Right renal pelvis (tissue), 4 donors: ENCODE data around the gene IMPA2. TPM values are rescaled to one million over a fixed set of nuclear protein-coding genes. Genes with fewer than 3 reads are reported as not detected.
"Not testable (repeated sequence)": the region's sequence is repeated elsewhere in the genome, so short reads cannot be mapped to it uniquely, and the experiment has no call there.

ENCODE experiments used
- DNase-seq, 4 donors: peaks; one replicate each; pipeline ENCODE4 v3.0.0-alpha.2; 2013; ENCODE audit warnings: low read depth in 4 of 4, low spot score in 3 of 4, missing footprints in 1 of 4
- polyA plus RNA-seq, 4 donors: library from polyadenylated mRNA; unstranded; fragments of 120-200 nt; gene quantifications; one replicate each; pipeline ENCODE4 v1.2.1, GENCODE V29; 2013; ENCODE audit not compliant: insufficient read length in 4 of 4

IMPA2 gene
- polyA plus RNA-seq, result 100 to 1,000 TPM in 2 of 4 donors, 10 to 100 TPM in 2; 79.2 to 124 (median 94.7) TPM

DNA sequence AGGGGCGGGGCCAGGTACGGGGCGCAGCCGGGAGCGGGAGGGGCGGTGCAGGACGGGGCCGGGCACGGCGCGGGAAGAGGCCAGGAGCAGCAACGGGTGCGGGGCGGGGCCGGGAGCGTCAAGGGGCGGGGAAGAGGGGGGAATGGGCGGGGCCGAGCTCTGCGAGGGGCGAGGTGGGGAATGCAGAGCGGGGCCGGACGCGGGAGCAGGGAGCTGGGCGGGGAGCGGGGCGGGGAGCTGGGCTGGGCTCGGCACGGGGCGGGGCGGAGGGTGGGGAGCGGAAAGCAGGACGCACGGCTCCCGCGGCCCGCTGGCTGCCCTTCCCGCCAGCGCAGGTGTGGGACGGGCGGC lies at the start of gene IMPA2:
Gene IMPA2, plus strand, starts transcription at position 316 of the 351 bp plus-strand sequence. CDS start 163 bp downstream, outside the sequence.
- no peak for DNase-seq

- DNase-seq, result no peak
These were observed 48.9 kb upstream of the IMPA2 start for GRCh38 chr18:11932393-11932792.

GRCh38 chr18:11937874-11938478 lies 43.3 kb upstream of the IMPA2 start:
- DNase-seq, result peak in 3 of 4 donors; percentile 44 to 63 (median 56)

DNA sequence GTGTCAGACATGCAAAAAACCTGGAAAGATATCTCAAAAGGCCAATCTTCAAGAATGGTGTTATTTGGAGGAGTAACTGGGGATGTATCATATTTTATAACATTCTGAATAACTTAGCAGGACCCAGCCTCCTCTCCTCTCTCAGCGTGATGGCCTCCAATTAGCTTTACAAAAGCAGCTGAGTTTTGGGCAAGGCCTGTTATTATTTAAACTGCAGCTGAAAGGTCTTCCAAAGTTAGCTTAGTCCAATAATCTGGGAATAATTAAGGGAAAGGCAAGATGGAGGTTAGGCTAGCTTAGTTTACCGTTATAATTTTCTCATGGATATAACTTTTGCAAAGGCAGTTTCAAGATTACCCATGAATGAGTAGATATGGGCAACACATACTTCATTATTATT lies 40.4 kb upstream of the IMPA2 start:
- no peak for DNase-seq

DNA sequence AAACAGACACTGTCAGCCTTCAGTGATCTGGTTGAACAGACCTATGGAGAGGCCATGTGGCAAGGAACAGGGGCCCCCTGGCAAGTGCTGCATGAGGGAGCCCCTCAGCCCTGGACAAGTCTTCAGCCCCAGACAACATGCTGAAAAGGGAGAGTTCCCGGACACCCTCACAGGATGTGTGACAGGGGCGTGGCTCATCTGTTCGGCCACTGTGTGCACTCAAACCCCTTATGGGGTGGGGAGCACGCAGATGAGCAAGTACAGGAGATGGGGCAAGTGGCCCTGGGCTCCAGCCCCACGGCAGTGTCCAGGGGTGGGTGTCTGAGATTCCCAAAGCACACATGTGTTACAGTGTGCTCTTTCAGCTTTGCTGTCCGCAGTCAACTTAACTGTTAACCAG lies 37.8 kb upstream of the IMPA2 start:
- DNase-seq, result no peak

GRCh38 chr18:11944252-11944651 lies 37.1 kb upstream of the IMPA2 start:
- DNase-seq, result no peak

- no peak for DNase-seq
These were observed 36.5 kb upstream of the IMPA2 start for GRCh38 chr18:11944786-11945185.

- DNase-seq, result not testable (repeated sequence)
These were observed 35.3 kb upstream of the IMPA2 start for GRCh38 chr18:11945834-11946659.

- no peak for DNase-seq
These were observed 34.6 kb upstream of the IMPA2 start for GRCh38 chr18:11946756-11947155.

DNA sequence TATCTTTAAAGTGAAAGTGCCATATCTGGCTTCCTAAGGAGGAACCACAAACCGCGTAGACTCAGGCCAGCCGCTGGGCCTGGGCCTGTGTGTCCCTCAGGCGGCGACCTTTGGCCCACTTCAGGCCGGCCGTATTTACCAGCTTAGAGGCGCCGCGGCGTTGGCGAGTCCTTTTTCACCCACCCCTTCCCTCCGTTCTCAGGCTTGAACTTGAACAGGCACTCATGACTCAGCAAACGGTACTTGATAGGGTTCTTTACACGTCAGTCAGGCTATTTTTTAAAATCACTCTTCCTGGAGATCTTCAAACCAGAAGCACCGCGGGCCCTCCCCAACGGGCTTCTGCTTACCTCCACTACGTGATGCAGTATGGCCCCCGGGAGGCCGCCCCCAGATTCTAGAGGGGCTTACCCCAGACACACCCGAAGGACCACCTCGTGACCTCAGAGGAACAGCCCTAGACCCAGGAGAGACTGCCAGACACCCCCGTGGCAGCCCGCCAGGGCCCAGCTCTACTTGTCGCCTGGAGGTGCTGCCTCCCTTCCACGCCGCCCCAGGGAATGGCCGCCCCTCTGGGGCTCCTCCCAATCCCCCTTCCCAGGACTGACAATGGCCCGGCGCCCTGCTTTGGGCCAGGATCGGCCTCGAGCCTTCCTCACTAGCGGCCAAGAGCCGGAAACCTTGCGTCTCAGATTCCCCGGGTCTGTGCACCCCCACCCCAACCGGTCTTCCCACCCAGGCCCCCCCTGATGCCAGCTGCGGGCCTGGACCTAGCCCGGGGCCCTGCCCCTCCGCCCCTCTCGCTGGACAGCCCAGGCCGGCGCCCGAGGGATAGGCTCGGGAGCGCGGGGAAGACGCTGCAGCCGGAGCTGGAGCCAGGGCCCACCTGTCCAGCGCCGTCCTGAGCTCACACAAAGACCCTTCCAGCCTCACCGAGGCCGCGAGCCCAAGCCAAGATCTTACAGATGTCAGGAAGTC lies 33.8 kb upstream of the IMPA2 start:
- DNase-seq, result peak; percentile 59 to 72 (median 68)

DNA sequence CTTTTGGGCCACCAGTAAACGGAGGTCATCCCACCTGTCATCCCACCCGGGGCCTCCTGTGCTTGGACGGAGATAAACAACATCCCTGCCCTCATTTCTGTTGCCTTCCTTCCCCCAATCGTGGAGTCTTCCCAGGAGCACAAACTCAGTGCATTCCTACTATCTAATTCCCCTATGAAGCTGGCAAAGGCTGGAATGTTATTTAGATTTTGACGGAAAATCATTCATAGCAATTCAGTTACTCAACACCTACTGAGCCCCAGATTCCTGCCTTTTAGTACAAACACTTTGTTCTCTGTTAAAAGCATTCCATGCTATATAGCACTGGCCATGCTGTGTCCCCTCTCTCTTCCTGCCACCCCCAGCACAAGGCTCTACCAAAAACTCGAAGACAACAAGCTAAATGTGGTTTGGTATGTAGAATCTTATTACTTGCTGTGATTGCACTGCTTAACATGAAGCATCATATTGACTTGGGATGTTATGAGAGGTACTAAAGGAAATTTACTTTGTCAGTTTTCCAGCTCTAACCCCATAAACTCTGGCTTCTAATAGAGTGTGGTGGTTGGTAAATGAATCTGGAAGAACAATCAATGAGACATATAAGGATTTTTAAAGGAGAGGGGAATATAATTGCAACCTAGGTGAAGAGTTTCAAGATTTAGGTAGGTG lies 32.3 kb upstream of the IMPA2 start:
- no peak for DNase-seq

- no peak for DNase-seq
These were observed 30.5 kb upstream of the IMPA2 start for GRCh38 chr18:11950824-11951223.

DNA sequence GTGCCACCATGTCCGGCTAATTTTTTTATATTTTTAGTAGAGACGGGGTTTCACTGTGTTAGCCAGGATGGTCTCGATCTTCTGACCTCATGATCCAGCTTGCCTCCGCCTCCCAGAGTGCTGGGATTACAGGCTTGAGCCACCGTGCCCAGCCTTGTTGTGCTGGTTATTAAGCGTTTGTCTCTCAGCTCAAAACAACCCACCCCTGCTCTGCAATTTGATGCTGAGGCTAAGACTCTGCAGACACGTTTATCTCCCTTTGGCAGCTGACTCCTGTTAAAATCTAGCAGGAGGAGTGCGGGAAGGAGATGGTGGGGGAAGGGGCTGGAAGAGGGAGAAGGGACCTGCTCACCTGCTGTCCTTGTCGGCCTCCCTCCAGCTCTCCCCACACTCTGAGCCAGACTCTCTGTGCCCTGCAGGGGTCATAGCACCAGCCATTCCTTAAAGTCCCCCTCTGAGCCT lies 29.9 kb upstream of the IMPA2 start:
- DNase-seq, result no peak

- DNase-seq, result no peak
These were observed 28.2 kb upstream of the IMPA2 start for GRCh38 chr18:11953113-11953512.

DNA sequence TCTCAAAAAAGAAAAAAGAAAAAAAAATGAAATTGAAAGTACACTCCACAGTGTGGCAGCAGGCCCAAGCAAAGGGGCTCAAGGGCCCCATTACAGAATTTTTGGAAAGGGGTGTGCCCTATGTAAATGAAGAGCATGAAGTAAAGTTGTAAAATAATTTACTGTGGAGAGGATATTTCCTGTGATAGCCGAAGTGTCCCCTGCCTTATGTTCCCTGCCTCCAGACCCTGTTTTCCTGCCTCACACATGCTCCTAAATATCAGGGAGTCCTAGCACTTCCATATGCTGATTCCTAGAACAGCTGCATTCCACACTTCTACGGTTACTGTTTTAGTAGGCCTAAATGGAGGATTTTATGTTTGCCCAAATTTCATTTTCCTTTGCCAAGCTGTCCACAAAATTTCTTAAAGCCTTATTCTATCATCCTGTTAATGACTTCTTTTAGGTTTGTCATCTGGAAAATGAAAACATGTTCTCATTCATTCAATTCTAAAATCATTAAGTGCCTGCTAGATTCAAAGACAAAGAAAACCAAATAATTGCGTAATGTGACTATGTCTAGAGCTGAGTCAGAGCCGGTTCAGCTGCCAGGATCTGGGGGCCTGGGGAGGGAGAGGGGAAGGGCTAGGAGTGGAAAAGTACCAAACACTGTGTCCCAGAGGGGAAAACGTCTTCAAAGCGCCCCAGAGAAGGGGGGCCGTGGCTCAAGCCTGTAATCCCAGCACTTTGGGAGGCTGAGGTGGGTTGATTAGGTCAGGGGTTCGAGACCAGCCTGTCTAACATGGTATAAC lies 25.9 kb upstream of the IMPA2 start:
- DNase-seq, result no peak

- DNase-seq, result no peak
These were observed 24.7 kb upstream of the IMPA2 start for GRCh38 chr18:11956371-11957308.

DNA sequence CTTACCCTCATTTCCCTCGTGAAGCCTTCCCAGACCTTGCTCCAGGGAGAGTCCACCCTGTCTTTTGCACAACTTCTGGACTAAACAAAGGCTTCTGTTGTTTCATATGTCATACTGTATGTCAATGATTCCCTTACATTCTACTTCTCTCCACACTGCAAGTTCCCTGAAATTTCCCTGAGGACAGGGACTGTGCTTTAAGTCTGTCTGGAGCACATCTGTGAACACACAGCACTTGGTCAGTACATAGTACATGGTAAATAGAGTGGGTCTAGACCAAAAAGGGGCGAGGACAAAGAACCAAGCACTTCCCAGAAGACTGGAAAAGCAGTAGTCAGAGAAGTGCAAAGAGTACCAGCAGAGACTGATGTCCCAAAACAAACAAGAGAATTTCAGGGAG lies 23.7 kb upstream of the IMPA2 start:
- no peak for DNase-seq

DNA sequence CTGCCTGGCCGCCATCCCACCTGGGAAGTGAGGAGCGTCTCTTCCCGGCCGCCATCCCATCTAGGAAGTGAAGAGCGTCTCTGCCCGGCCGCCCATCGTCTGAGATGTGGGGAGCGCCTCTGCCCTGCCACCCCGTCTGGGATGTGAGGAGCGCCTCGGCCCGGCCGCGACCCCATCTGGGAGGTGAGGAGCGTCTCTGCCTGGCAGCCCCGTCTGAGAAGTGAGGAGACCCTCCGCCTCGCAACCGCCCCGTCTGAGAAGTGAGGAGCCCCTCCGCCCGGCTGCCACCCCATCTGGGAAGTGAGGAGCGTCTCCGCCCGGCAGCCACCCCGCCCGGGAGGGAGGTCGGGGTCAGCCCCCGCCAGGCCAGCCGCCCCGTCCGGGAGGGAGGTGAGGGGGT lies 21.7 kb upstream of the IMPA2 start:
- not testable (repeated sequence) for DNase-seq
